NCI-H1092 (cell line): ENCODE measurements around the gene DYSF.
"Not testable (repeated sequence)": the region's sequence is repeated elsewhere in the genome, so short reads cannot be mapped to it uniquely, and the experiment has no call there.

Experiments
- DNase-seq: peaks from one replicate; lab custom pipeline; 2025; lab: John Stamatoyannopoulos, UW

DYSF gene

GRCh38 chr2:71453404-71454220 is at the start of gene DYSF:
Gene DYSF, plus strand, starts transcription at chr2:71453561.
- no peak for DNase-seq

GRCh38 chr2:71409611-71410010 is 43.8 kb upstream of the DYSF start:
- no peak for DNase-seq

GRCh38 chr2:71410696-71411095 is 42.7 kb upstream of the DYSF start:
- no peak for DNase-seq

DNA sequence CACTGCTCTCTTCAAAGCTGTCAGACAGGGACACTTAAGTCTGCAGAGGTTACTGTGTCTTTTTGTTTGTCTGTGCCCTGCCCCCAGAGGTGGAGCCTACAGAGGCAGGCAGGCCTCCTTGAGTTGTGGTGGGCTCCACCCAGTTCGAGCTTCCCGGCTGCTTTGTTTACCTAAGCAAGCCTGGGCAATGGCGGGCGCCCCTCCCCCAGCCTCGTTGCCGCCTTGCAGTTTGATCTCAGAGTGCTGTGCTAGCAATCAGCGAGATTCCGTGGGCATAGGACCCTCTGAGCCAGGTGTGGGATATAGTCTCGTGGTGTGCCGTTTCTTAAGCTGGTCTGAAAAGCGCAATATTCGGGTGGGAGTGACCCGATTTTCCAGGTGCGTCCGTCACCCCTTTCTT is 36.5 kb upstream of the DYSF start:
- DNase-seq, result not testable (repeated sequence)

- no peak for DNase-seq
Measured at GRCh38 chr2:71417300-71418202, 35.8 kb upstream of the DYSF start.

- no peak for DNase-seq
Measured at GRCh38 chr2:71419145-71419544, 34.2 kb upstream of the DYSF start.

DNA sequence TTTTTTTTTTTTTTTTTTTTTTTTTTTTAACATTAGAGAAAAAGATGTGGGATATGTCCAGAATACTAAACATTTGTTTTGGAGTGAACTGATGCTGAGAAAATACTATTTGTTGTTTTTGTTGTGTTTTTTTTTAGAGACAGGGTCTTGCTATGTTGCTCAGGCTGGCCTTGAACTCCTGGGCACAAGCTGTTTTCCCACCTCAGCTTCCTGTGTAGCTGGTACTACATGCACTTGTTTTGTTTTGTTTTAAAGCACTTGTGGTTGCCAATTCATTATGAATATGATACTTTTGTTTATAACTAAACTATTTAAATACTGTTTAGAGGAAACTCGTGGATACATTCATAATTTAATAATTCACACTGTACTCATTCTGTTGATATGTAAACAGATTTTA is 33.4 kb upstream of the DYSF start:
- no peak for DNase-seq

- DNase-seq, result no peak
Measured at GRCh38 chr2:71422786-71423185, 30.6 kb upstream of the DYSF start.

GRCh38 chr2:71423817-71424420 is 29.4 kb upstream of the DYSF start:
- no peak for DNase-seq

DNA sequence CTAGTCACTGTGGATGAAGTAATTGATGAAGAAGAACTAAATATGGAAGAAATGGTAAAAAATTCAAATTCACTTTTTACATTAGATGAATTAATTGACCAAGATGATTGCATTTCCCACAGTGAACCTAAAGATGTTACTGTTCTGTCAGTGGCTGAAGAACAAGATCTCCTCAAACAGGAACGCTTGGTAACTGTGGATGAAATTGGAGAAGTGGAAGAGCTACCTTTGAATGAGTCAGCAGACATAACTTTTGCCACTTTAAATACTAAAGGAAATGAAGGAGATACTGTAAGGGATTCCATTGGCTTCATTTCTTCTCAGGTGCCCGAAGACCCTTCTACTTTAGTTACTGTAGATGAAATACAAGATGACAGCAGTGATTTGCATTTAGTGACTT is 26.6 kb upstream of the DYSF start:
- no peak for DNase-seq

GRCh38 chr2:71428472-71429383 is 24.6 kb upstream of the DYSF start:
- no peak for DNase-seq

- not testable (repeated sequence) for DNase-seq
Measured at GRCh38 chr2:71445142-71445541, 8.2 kb upstream of the DYSF start.

DNA sequence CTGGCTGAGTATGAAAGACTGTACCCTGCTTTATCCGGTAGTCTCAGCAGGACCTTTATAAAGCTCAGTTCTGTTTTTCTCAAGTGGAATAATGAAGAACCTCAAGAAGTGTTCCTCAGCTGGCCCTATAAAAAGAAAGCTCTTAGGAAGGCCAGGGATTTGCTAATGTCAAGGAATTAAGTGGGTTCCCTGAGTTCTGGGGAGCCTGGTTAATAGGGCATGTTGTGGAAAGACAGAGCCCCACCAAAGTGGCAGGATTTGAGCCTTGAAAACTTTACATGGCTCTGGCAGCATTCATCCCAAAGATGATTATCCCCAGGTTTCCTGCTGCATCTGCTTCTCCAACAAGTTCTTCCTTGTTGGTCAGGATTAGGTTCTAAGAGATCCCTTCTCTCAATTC is 6.9 kb upstream of the DYSF start:
- DNase-seq, result no peak

DNA sequence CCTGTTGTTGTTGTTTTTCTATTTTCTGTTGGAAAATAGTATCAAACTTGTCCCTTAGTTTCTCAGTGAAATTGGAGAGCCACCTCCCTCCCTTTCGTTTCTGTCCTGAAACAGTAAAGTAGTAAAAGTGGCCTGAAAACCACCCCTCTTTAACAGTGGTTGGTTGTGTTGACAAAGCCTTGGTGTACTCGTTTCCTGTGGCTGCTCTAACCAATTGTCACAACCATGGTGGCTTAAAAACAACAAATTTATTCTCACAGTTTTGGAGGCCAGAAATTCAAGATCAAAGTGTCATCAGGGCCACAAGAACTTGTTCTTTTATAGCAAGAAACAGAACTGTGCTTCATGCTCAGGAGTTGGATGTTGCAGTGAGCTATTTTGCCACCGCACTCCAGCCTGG is 4.0 kb upstream of the DYSF start:
- DNase-seq, result no peak

GRCh38 chr2:71451705-71452104 is 1.7 kb upstream of the DYSF start:
- DNase-seq, result no peak

DNA sequence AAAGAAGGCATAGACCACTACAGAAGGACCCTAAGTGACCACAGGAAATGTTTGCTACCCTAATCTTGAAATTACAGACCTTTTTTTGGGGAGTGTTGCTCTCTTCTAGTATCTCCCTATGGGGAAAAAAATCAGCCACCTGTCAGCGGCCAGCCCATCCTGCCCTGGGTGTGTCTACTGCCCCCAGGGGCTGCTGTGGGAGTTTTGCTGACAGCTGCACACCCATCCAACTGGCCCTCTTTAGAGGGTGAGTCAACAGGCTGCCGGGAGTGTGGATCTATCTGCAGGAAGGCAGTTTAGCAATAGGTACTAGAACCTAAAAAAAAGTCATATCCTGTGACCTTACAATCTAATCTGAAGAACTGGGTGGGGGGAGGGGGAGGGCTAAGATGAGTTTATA is 796 bp upstream of the DYSF start:
- no peak for DNase-seq

- DNase-seq, result no peak
Measured at GRCh38 chr2:71454221-71455010, 1.1 kb downstream of the DYSF start.

DNA sequence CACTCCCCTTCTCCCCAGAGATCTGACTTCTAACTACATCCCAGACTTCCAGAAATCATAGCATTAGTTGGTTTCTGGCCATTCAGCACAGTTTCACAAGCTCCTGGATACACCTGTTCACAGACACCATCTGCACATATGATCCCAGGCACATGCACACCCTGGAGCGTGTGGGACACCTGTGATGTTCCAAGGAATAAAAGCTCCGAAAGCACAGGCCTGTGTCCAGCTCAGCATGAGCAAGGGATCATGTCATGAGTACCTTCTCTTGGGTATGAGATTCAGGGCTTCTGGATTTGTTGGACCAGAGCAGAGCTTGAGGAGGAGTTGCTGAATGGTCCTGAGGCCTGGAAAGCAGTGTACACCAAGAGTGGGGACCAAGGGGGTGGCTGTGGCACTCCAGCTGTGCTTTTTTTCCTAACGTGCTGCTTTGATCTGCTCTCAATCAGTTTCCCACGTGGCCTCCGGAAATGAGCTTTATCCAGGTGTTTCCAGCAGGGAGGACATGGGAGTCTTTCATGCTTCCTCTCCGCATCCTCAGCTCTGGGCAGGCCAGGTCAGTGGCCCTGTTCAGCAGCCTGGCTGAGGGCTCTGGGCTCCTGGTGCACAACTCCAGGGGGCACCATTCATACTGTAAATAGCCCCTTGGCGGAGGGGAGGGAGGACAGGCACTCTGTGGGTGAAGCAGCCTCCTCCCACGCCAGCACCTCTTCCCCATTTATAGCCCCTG is 1.8 kb downstream of the DYSF start:
- no peak for DNase-seq

GRCh38 chr2:71455741-71456569 is 2.6 kb downstream of the DYSF start:
- DNase-seq, result no peak
